Neural progenitor cell (in vitro differentiated cells): ENCODE measurements around the gene LRFN4. TPM values are rescaled to one million over a fixed set of nuclear protein-coding genes. Genes with fewer than 3 reads are reported as not detected.
A peak's percentile ranks its signal among the peaks of the same experiment; 100 is the strongest.

Source experiments
- DNase-seq: peaks from one replicate; pipeline ENCODE4 v3.0.0-alpha.2; 2016; ENCODE audit warnings: low spot score
- H2AFZ ChIP-seq: fragments of 200-600 bp; sonication (generic); replicated peaks from 2 replicates; pipeline ENCODE4 v1.6.1; 2016; ENCODE audit warnings: antibody characterized with exemption
- H3F3A ChIP-seq: fragments of 200-600 bp; sonication (generic); 2 replicates; pipeline ENCODE4 v1.6.1; 2016; ENCODE audit warnings: antibody characterized with exemption, low read depth
- H3K27ac ChIP-seq: fragments of 200-600 bp; sonication (generic); 2 replicates; pipeline ENCODE4 v1.5.1; 2016; ENCODE audit warnings: mild to moderate bottlenecking
- H3K27me3 ChIP-seq: fragments of 200-600 bp; sonication (generic); 2 replicates; pipeline ENCODE4 v1.6.1; 2016; ENCODE audit warnings: mild to moderate bottlenecking, moderate library complexity
- H3K36me3 ChIP-seq: fragments of 200-600 bp; sonication (generic); 2 replicates; pipeline ENCODE4 v1.5.1; 2016
- H3K4me1 ChIP-seq: fragments of 200-600 bp; sonication (generic); 2 replicates; pipeline ENCODE4 v1.6.1; 2016; ENCODE audit warnings: mixed run types
- H3K4me2 ChIP-seq: fragments of 200-600 bp; sonication (generic); 2 replicates; pipeline ENCODE4 v1.6.1; 2016
- H3K4me3 ChIP-seq: fragments of 200-600 bp; sonication (generic); 2 replicates; pipeline ENCODE4 v1.5.1; 2016
- H3K79me2 ChIP-seq: fragments of 200-600 bp; sonication (generic); 2 replicates; pipeline ENCODE4 v1.6.1; 2016; ENCODE audit warnings: low read depth
- H3K9ac ChIP-seq: fragments of 200-600 bp; sonication (generic); 2 replicates; pipeline ENCODE4 v1.6.1; 2016
- H3K9me3 ChIP-seq: fragments of 200-600 bp; sonication (generic); 2 replicates; pipeline ENCODE4 v1.5.1; 2016; ENCODE audit warnings: low read depth
- H4K20me1 ChIP-seq: fragments of 200-600 bp; sonication (generic); 2 replicates; pipeline ENCODE4 v1.6.1; 2016; ENCODE audit warnings: low read depth
- H3K27ac Mint-ChIP-seq: 3 replicates; pipeline ENCODE4 v1.8.0; 2021; ENCODE audit warnings: mixed read lengths
- H3K27me3 Mint-ChIP-seq: 2 replicates; pipeline ENCODE4 v1.8.0; 2022; ENCODE audit warnings: low read depth, mild to moderate bottlenecking, inconsistent platforms, moderate library complexity, mixed read lengths; ENCODE audit not compliant: insufficient read depth
- H3K36me3 Mint-ChIP-seq: 3 replicates; pipeline ENCODE4 v1.8.0; 2021; ENCODE audit warnings: mixed read lengths
- H3K4me1 Mint-ChIP-seq: 3 replicates; pipeline ENCODE4 v1.8.0; 2021; ENCODE audit warnings: mixed read lengths
- H3K4me3 Mint-ChIP-seq: 3 replicates; pipeline ENCODE4 v1.8.0; 2021; ENCODE audit warnings: mild to moderate bottlenecking, moderate library complexity, mixed read lengths
- H3K9me3 Mint-ChIP-seq: 3 replicates; pipeline ENCODE4 v1.8.0; 2020; ENCODE audit warnings: mixed read lengths
- CTCF ChIP-seq: fragments of 200-600 bp; sonication (generic); IDR thresholded peaks from 2 replicates; pipeline ENCODE4 v1.5.1; 2017; ENCODE audit warnings: antibody characterized with exemption, mild to moderate bottlenecking
- EZH2 ChIP-seq: fragments of 200-600 bp; sonication (generic); IDR thresholded peaks from 2 replicates; pipeline ENCODE4 v1.6.1; 2017; ENCODE audit warnings: antibody characterized with exemption, mild to moderate bottlenecking, moderate library complexity
- EZH2phosphoT487 ChIP-seq: fragments of 200-600 bp; sonication (generic); IDR thresholded peaks from 2 replicates; pipeline ENCODE4 v1.6.1; 2017; ENCODE audit warnings: antibody characterized with exemption
- total RNA-seq: library from RNA; depleted of rRNA; stranded (reverse); fragments of >200 nt; gene quantifications from 2 replicates; pipeline ENCODE4 v1.2.3, GENCODE V29; 2015; ENCODE audit warnings: low replicate concordance

LRFN4 gene
- total RNA-seq, 1 donor from 2014 or later: 6.7 TPM

GRCh38 chr11:66864172-66864901, 7.5 kb downstream of the LRFN4 start:
- Histone ChIP-seq H3K4me2 (no peak overlapping the region), H3K79me2 (no peaks in the 10 kb centered on the region), H3K27me3 (no peaks in the 10 kb centered on the region), H4K20me1 (no peaks in the 10 kb centered on the region), H3K27ac (no peak overlapping the region), H2AFZ (no peak overlapping the region), H3K9ac (no peak overlapping the region), H3K9me3 (no peaks in the 10 kb centered on the region), H3K36me3 (no peaks in the 10 kb centered on the region), H3K4me1 (peaks cover 5% of the 10 kb centered on the region), H3F3A (no peaks in the 10 kb centered on the region), H3K4me3 (no peak overlapping the region)
- Mint-ChIP-seq H3K4me3 (peak overlapping the region; percentile 58), H3K27me3 (peaks cover 4% of the 10 kb centered on the region), H3K27ac (peak overlapping the region; percentile 90), H3K9me3 (no peaks in the 10 kb centered on the region), H3K36me3 (no peaks in the 10 kb centered on the region), H3K4me1 (peaks cover 7% of the 10 kb centered on the region)
- no peak for DNase-seq
- TF ChIP-seq EZH2: no peak
- TF ChIP-seq CTCF: no peak
- no peak for TF ChIP-seq EZH2phosphoT487

DNA sequence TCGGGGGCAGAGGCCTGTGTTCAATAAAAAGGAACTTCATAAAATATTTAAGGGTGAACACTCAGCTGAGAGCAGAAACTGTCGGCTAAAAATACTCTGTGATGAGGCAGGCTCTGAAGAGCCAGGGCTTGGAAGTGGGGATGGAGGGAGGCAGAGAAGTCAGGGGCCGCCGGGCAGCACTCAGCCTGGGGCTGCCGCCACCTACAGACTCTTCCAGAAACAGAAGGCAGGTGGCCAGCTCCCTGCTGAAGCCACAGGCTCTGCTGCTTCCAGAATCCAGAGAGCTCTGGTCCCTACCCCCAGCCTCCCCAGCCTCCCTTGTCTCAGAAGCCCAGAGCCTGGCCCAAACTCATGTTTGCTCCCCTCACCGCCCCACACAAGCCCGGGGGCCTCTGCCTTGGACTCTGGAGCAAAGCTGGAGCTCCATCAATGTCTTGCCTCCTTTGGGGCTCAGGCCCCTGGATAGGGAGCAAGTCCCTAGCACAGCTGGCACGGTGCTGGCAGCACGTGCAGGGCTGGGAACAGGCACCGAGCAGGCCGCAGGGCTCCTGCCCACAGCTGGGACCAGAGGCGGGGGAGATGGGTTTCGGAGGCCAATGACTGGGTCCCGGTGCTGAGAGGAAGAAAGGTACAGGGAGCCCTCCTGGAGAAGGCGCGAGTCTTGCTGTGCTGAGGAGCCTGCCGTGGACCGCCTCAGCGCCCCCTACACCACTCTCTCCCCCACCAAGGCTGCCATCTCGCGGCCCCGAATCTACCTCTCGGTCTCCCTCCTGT, 8.2 kb downstream of the LRFN4 start:
- Histone ChIP-seq H3K27me3 (no peaks in the 10 kb centered on the region), H3F3A (no peaks in the 10 kb centered on the region), H3K4me3 (no peak overlapping the region), H3K4me1 (peaks cover 5% of the 10 kb centered on the region), H4K20me1 (no peaks in the 10 kb centered on the region), H3K9ac (no peak overlapping the region), H3K36me3 (no peaks in the 10 kb centered on the region), H3K79me2 (no peaks in the 10 kb centered on the region), H3K4me2 (no peak overlapping the region), H2AFZ (no peak overlapping the region), H3K9me3 (no peaks in the 10 kb centered on the region), H3K27ac (no peak overlapping the region)
- Mint-ChIP-seq H3K4me3 (no peak overlapping the region), H3K27ac (no peak overlapping the region), H3K36me3 (no peaks in the 10 kb centered on the region), H3K27me3 (peaks cover 6% of the 10 kb centered on the region), H3K9me3 (no peaks in the 10 kb centered on the region), H3K4me1 (peaks cover 7% of the 10 kb centered on the region)
- TF ChIP-seq CTCF (no peak), EZH2phosphoT487 (no peak), EZH2 (no peak)
- DNase-seq: no peak

- H3K9me3 ChIP-seq: no peaks in the 10 kb centered on the region
- no peak overlapping the region for H3K27ac ChIP-seq
- TF ChIP-seq CTCF: no peak
- Mint-ChIP-seq H3K4me1 (peaks cover 7% of the 10 kb centered on the region), H3K9me3 (no peaks in the 10 kb centered on the region), H3K27ac (no peak overlapping the region), H3K4me3 (peak overlapping the region; percentile 52), H3K36me3 (no peaks in the 10 kb centered on the region), H3K27me3 (peaks cover 6% of the 10 kb centered on the region)
- no peak overlapping the region for H3K4me2 ChIP-seq
- H4K20me1 ChIP-seq: no peaks in the 10 kb centered on the region
- no peak for DNase-seq
- H3K27me3 ChIP-seq: no peaks in the 10 kb centered on the region
- H3K9ac ChIP-seq: no peak overlapping the region
- peaks cover 5% of the 10 kb centered on the region for H3K4me1 ChIP-seq
- H2AFZ ChIP-seq: no peak overlapping the region
- no peak overlapping the region for H3K4me3 ChIP-seq
- no peaks in the 10 kb centered on the region for H3K79me2 ChIP-seq
- no peaks in the 10 kb centered on the region for H3K36me3 ChIP-seq
- no peaks in the 10 kb centered on the region for H3F3A ChIP-seq
Measured at GRCh38 chr11:66866007-66866406, 9.1 kb downstream of the LRFN4 start.
